GM18907 (cell line): ENCODE results near the gene ZNF789.
"Not testable (repeated sequence)": the region's sequence is repeated elsewhere in the genome, so short reads cannot be mapped to it uniquely, and the experiment has no call there.

Source experiments
- ATAC-seq: cut with Tn5 transposase; IDR thresholded peaks from one replicate; pipeline ENCODE4 v1.9.1; 2021; ENCODE audit warnings: mild to moderate bottlenecking, moderate library complexity; ENCODE audit not compliant: unreplicated experiment

Gene ZNF789

DNA sequence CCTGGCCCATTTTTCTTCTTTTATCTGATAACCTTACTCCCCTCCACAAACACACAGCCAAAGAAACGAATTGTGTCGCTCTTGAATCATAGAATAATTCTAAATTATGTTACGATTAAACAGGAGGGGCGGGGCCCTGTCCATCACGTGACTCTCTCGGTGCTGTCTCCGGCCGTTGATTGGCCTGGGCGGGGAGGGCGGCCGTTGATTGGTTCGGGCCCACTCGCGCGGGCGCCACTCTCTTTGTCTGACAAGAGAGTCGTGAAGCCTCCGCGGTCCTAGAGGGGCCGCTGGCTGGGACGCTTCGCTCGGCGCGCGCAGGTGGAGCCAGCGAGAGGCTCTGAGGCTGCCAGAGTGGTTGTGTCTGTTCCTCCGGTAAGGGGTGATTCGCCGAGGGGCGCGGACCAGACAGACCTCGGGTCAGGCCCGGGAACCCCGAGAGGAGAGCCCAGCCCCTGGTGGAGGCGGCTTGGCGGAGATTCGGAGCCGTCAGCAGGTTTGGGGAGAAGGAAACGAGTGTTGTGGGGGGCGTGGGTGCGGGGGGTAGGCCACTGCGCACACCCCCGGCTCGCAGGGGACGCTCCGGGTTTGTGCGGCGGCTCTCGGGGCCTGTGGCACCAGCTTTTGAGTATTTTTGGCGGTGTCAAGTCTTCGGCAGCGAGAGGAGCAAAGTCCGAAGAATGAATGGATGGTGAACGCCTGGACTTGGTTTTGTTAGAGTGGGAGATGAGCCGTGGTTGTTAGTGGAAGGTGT, at the start of gene ZNF789:
ZNF789 (plus strand) TSS at position 330 of the 754 bp plus-strand sequence. CDS start 3,567 bp downstream, outside the sequence.
- ATAC-seq = peak; percentile 87

DNA sequence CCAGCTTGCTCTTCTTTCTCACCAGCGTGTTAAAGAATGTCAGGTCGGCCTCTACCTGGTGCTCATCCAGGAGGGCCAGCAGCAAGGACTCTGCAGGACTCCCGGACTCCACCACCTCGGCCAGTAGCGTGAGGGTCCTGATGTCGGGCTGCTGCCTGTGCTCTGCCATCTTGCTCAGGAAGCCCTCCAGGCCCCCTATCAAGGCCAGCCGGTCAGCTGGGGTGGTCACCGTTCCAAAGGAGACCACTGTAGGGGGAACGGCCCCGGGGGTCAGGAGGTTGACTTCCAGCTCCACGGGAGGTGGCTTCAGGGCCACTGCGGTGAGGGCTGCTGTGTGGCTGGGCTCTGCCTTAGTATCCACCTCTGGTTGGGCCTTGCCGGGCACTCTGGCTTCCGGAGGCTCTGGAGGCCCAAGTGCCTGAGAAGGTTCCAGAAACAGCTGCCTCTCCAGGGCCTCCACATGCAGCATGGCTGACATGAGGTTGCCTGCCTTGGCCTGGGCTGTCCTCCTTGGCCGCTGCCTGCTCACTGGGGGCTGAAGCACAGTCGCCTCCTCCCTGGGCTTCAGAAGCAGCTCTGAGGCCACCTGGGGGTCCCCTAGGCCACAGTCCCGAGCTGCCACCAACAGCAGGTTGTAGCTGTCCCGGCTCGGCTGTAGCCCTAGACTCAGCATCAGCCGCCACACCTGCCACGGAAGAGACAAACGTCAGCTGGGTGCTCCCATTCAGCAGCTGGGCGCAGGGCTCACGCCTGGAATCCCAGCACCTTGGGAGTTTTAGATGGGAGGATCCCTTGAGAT, 47.6 kb upstream of the ZNF789 start:
- no peak for ATAC-seq

DNA sequence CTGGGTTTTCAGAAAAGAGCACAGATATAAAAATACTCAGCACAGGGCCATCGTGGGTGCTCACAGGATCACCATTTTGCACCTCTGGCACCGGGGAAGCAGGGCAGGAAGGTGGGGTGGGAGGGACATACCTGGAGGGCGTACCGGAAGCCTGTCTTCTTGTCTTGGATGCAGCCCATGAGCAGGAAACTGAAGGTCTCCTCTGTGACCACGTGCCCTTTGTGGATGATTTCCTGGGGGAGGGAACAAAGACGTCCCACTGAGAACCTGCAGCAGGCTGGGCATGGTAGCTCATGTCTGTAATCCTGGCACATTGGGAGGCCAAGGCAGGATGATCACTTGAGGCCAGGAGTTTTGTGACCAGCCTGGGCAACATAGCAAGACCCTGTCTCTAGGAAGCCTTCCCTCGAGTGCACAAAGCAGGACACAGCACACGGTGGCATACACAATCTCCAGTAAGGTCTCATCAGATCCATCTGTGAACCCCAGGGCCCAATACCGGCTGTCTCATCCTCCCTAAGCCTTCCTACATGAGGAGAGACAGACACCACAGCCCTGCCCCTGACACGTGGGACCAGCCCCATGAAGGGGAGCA, 43.6 kb upstream of the ZNF789 start:
- ATAC-seq = no peak

DNA sequence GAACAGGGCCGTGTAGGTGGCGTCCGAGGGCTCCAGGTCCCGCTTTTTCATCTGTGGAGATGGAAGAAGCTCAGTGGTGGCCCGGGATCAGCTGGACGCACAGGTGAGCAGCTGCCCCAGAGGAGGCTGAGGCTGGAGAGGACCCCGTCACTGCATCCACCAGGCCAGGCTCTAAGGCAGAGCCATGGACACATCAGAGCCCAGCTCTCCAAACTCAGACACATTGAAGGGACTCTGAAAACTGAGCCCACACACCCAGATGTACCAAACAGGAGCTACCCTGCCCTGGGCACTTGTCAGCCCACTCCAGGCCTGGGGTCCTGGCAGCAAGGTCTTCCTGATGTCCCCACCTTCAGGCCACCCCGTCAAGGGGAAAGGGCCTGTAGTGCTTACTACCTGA, 42.9 kb upstream of the ZNF789 start:
- ATAC-seq = no peak

DNA sequence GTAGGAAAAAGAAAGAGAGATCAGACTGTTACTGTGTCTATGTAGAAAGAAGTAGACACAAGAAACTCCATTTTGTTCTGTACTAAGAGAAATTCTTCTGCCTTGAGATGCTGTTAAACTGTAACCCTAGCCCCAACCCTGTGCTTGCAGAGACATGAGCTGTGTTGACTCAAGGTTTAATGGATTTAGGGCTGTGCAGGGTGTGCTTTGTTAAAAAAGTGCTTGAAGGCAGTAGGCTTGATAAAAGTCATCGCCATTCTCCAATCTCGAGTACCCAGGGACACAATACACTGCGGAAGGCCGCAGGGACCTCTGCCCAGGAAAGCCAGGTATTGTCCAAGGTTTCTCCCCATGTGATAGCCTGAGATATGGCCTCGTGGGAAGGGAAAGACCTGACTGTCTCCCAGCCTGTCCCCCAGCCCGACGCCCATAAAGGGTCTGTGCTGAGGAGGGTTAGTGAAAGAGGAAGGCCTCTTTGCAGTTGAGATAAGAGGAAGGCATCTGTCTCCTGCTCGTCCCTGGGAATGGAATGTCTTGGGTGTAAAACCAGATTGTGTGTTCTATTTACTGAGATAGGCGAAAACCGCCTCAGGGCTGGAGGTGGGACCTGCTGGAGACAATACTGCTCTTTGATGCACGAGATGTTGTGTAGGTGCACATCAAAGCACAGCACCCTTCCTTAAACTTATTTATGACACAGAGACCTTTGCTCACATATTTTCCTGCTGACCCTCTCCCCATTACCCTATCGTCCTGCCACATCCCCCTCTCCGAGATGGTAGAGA, 40.7 kb upstream of the ZNF789 start:
- not testable (repeated sequence) for ATAC-seq

DNA sequence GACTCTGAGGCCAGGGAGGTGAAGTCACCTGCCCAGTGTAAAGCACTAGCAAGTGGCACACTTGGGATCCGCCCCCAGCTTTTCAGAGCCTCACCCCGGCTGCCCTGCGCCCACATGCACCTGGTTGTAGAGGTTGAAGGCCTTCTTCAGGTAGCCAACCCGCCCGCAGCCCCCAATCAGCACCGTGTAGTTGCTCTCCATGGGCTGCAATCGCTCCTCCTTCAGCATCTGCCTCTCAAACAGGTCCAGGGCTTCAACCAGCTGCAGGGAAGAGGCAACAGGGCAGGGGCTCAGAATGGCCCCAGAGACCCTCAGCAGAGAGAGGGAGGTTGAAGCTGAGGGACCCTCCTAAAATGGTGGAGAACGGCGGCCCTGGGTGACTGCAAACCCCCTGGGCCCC, 39.5 kb upstream of the ZNF789 start:
- no peak for ATAC-seq

DNA sequence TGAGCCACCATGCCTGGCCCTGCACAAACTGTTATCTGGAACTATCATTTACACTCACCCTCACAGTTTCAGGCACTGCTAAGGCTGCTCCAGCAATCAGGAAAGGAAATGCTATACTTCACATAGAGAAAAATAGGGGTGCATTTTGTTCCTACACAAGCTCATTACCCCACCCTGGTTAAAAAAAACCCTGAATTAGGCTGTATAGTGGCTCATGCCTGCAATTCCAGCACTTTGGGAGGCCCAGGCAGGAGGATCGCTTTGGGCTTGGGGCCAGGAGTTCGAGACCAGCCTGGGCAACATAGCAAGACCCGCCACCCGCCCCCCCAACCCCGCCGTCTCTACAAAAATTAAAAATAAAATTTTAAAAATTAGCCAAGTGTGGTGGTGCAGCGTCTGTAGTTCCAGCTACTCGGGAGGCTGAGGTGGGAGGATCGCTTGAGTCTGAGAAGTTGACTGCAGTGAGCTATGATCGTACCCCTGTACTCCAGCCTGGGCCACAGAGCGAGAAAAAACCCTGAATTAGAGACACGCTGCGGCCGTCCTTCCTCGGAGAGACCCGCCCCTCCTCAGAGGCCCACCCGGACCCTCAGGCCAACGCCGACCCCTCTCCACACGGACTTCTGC, 34.6 kb upstream of the ZNF789 start:
- no peak for ATAC-seq

DNA sequence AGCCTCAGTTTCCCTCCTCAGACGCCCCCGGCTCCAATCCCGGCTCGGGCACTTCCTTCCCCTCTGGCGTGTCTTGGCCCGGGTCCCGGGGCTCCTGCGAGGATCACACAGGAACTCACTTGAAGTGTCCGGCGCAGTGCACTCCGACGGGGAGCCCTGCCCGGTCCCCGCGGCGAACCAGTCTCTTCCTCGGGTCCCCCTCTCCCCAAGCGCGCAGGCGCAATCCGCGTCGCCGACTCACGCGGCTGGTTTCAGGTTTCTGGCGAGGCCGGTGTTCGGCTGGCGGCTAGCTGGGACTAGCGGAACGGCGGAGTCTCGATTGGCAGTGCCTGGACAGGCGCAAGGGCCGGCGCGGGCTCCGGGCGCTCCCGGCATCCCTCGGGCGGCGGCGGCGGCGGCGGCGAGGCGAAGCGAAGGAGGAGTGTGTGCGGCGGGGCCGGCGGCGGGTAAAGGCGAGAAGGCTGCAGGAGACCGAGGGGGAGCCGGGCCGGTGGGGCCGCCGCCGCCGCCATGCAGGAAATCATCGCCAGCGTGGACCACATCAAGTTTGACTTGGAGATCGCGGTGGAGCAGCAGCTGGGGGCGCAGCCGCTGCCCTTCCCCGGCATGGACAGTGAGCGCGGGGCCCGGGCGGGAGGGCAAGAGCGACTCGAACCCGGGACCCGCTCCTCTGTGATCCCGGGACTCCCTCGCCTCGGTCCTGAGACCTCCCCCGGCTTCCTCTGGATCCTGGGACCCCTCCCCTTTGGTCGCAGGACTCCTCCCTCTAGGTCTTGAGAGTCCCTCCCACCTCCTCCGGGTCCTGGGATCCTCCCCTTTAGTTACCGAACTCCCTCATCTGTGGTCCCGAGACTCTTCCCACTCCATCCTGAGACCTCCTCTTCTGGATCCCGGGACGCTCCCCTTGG, 33.9 kb upstream of the ZNF789 start, which contains the start of the genes CPSF4 and PTCD1:
CPSF4 (plus strand) TSS at position 371 of the 908 bp plus-strand sequence; CDS start at position 511, 140 bp downstream.
PTCD1 (minus strand) TSS at position 226 of the 908 bp plus-strand sequence. CDS start 3,556 bp downstream, outside the sequence.
- ATAC-seq = peak; percentile 89

DNA sequence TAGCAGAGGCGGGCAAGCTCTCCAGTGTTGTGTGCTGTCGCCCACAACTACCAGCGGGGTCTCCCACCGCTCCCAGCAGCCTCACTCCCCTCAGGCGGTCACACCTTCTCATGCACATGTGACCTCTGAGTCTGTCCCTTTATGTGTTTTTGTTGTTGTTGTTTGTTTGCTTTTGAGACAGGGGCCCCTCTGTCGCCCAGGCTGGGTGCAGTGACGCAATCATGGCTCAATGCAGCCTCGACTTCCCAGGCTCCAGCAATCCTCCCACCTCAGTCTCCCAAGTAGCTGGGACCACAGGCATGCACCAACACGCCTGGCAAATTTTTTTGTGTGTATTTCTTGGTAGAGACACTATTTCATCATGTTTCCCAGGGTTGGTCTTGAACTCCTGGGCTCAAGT, 32.5 kb upstream of the ZNF789 start:
- no peak for ATAC-seq

DNA sequence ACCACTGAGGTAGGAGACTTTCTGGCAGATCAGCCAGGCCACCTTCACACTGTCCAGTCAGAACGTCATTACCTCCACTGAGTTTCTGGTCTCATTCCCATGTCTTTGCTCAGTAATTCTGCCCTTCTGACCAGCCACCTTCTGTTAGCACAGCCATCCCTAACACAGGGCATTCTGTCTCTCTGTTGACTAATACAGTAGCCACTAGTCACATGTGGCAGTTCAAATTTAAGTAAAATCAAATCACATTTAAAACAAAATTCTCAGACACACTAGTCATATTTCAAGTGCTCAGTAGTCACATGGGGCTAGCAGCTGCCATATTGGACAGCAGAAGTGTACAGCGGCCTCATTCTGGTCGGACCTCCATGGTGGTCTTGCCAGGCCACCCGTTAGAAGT, 26.6 kb upstream of the ZNF789 start:
- ATAC-seq = no peak

DNA sequence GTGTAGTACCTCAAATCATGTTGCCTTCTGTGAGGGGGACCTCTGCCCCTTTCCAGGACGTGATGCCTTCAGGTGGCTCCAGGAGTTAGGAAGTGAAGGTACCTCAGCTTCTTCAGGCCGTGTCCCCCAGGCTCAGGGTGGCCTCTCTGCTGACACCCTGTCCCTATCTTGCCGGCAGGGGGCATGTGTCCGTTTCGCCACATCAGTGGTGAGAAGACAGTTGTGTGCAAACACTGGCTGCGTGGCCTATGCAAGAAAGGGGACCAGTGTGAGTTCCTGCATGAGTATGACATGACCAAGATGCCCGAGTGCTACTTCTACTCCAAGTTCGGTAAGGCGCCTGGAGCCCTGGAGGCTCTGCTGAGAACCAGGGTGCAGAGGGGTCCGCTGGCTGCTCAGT, 24.7 kb upstream of the ZNF789 start:
- ATAC-seq = no peak

DNA sequence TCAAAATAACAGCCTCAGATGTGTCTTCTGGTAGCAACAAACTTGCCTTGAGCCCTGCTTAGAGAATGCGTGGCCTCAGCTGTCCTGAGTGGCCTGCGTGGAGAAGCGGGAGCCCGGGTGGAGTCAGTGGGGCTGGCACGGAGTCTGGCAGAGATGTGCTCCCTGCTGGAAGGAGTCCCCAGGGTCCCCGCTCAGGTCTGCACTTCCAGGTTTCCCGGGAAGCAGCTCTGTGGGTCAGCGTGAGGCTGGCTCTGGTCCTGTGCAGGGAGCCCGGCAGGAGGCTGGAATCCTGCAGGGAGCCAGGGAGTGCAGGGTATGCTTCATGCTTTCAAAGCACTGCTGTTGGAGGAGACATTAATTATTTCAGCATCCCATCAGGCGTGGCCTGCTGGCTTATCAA, 23.8 kb upstream of the ZNF789 start:
- ATAC-seq = no peak

DNA sequence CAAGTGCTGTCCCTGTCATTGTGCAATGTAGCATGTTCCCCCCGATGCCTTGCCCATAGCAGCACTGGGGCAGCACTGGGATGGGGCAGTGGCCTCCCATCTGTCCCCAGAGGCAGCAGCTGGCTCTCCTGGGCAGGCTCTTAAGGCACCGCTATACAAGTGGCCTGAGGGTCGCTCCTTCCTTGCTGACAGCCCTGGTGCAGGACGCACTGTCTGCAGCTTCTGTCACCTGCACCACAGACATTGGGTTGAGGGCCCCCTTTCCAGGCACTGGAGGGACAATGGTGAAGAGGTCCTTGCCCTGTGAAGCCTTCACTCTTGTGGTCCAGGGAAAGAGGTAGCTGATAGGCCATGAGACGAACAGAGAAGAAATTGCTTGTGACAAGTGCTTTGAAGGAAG, 23.4 kb upstream of the ZNF789 start:
- no peak for ATAC-seq

DNA sequence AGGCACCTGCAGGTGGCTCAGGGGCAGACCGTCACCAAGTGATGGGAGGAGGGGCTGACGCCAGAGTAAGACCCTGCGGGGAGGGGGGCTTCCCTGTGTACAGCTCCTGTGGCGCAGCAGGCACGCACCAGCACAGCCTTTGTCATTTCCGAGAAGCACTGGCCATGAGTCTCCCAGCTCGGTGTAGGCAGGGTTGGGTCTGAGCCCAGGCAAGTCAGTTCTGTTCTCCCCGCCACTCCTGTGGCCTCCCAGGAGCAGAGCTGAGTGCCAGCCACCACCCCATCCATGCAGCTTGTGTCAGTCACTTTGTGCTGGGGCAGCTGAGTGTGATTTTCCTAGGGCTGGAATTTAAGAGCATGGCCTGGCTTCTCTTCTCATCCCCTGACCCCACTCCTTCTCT, 20.8 kb upstream of the ZNF789 start:
- ATAC-seq = no peak

DNA sequence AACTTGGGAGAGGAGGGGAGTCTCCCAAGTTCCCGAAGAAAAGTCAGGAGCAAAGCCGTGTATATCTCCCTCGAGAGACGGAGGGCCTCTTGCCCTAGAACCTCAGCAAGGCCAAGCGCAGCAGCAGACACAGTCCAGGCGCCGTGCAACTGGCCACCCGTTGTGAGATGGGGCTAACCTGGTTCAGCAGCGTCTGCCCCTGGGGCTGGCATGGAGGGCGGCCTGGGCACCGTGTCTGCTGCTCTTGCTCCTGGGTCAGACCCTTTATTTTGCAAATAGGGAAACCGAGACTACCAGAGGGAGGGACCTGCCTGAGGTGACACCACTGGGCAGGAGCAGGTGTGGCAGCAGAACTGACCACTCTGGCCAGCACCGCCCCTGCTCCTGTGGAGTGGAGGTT, 20.1 kb upstream of the ZNF789 start:
- ATAC-seq = no peak

DNA sequence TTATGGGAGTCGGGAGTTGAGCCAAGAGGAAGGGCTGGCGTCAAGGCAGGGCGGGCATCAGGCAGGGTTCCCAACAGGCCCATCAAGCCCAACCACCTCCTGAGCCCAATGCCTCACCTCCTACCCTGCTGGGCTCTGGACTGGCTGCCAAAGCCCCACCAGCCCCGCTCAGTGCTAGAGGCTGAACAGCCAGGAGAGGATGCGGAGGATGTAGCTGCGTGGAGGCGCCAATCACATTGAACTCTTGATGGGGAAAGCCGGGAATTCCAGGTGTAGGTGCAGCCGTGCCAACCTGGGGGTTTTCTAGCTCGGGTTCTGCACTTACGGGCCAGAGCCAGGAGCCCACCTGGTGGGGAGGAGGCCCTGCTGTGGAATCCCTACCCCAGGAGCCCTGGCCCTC, 19.6 kb upstream of the ZNF789 start:
- ATAC-seq = no peak

DNA sequence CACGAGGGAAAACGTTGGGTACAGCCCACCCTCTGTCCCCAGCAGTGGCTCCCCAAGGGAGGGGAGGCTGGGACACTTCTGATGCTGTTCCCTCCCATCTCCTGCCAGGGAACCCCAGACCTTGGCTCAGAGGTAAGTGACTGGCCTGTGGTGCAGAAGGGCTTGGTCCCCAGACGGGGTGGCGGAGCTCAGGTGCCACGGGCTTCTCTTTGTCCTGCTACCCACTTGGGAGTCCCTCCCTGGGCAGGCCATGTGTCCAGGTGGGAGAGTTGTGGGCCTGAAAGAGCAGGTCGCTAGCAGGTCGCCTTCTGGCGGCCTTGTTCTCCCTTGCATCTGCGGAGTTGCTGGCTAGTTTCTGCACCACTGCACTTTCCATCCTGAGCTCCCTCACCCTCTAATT, 16.8 kb upstream of the ZNF789 start:
- ATAC-seq = no peak

DNA sequence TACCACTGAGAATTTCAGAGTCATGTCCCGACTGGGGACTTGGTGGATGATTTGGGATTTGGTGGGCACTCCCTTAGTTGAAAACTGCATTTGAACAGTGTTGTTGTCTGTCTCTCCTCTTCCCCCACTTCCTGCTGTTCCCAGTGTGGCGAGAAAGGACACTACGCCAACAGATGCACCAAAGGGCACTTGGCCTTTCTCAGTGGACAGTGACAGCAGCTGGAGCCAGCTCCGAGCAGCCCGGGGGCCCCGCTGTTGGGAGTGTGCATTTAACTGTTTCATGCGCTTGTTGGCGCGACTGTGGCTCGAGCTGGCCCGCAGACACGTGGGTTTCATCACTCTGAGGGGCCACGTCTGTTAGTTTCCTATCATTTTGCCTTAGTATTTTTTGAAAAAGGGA, 16.4 kb upstream of the ZNF789 start:
- ATAC-seq = no peak

DNA sequence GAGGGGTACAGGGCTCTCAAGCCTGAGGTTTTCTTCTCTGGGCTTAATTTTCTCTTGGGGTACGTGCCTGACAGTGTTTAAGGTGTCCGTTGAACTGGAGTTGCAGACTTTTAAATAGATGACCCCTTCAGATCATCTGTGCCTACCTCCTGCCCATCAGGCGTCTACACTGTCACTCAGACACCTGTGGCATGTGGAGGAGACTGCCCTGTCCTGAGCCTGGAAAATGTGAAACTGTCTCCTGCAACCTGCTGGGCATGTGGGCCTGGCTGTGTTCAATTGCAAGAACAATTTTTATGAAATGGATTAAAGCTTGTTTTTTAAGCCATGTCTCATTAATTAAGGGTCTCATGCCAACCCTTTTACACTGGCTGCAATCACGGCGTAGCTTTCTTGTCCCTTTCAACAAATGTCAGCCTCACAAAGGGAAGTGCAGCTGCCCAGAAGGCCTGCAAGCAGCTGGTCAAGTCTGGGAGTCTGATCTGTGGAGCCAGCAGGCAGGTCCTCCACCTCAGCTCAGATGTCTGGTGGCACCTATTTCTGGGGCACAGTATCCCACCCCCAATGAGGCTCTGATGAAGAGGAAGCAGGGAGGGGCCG, 15.5 kb upstream of the ZNF789 start:
- no peak for ATAC-seq
